Loucy (cell line): Measurements from ENCODE around the gene HAO2.
"Not testable (repeated sequence)": the region's sequence is repeated elsewhere in the genome, so short reads cannot be mapped to it uniquely, and the experiment has no call there.

Source experiments
- H2AFZ ChIP-seq: fragments of 200-600 bp; sonication (generic); 2 replicates; pipeline ENCODE4 v1.6.0; 2016; ENCODE audit warnings: antibody characterized with exemption, mild to moderate bottlenecking, low read length, moderate library complexity
- H3F3A ChIP-seq: fragments of 200-600 bp; 2 replicates; pipeline ENCODE4 v1.6.0; 2016; ENCODE audit warnings: antibody characterized with exemption, low read depth, mild to moderate bottlenecking
- H3K27me3 ChIP-seq: fragments of 200-600 bp; sonication (generic); 2 replicates; pipeline ENCODE4 v1.6.1; 2014; ENCODE audit warnings: low read length, mild to moderate bottlenecking; ENCODE audit not compliant: insufficient read depth, poor library complexity, severe bottlenecking
- H3K36me3 ChIP-seq: fragments of 200-600 bp; sonication (generic); 2 replicates; pipeline ENCODE4 v1.6.1; 2016; ENCODE audit warnings: low read length; ENCODE audit not compliant: insufficient read depth
- H3K4me1 ChIP-seq: fragments of 200-600 bp; sonication (generic); 2 replicates; pipeline ENCODE4 v1.5.1; 2014; ENCODE audit warnings: low read length, mild to moderate bottlenecking; ENCODE audit not compliant: insufficient read depth, poor library complexity, severe bottlenecking
- H3K4me2 ChIP-seq: fragments of 200-600 bp; sonication (generic); 2 replicates; pipeline ENCODE4 v1.6.0; 2014; ENCODE audit warnings: antibody characterized with exemption, low read length, low read depth, mild to moderate bottlenecking; ENCODE audit not compliant: poor library complexity, severe bottlenecking
- H3K4me3 ChIP-seq: fragments of 200-600 bp; sonication (generic); 2 replicates; pipeline ENCODE4 v1.5.1; 2014; ENCODE audit warnings: low read length, mild to moderate bottlenecking, mixed read lengths; ENCODE audit not compliant: poor library complexity, severe bottlenecking
- H3K79me2 ChIP-seq: fragments of 200-600 bp; sonication (generic); 2 replicates; pipeline ENCODE4 v1.6.1; 2014; ENCODE audit warnings: low read length; ENCODE audit not compliant: insufficient read depth
- H3K9ac ChIP-seq: fragments of 200-600 bp; sonication (generic); 2 replicates; pipeline ENCODE4 v1.6.0; 2014; ENCODE audit warnings: mild to moderate bottlenecking, low read depth, low read length, moderate library complexity; ENCODE audit not compliant: poor library complexity, severe bottlenecking
- H3K9me2 ChIP-seq: fragments of 200-600 bp; sonication (generic); replicated peaks from 2 replicates; pipeline ENCODE4 v1.6.1; 2016; ENCODE audit warnings: low read depth, low read length, mixed read lengths
- H3K9me3 ChIP-seq: fragments of 200-600 bp; sonication (generic); 2 replicates; pipeline ENCODE4 v1.6.1; 2014; ENCODE audit warnings: mild to moderate bottlenecking, antibody characterized with exemption, low read length, low read depth; ENCODE audit not compliant: insufficient read depth
- H4K20me1 ChIP-seq: fragments of 200-600 bp; sonication (generic); 2 replicates; pipeline ENCODE4 v1.6.0; 2014; ENCODE audit warnings: antibody characterized with exemption, low read length, mild to moderate bottlenecking; ENCODE audit not compliant: insufficient read depth, poor library complexity, severe bottlenecking
- CTCF ChIP-seq: fragments of 200-600 bp; sonication (generic); conservative IDR thresholded peaks from 2 replicates; pipeline ENCODE4 v1.5.1; 2014; ENCODE audit warnings: mild to moderate bottlenecking, antibody characterized with exemption, low read length
- EZH2phosphoT487 ChIP-seq: fragments of 200-600 bp; IDR thresholded peaks from 2 replicates; pipeline ENCODE4 v1.6.1; 2018; ENCODE audit warnings: antibody characterized with exemption, mild to moderate bottlenecking, moderate library complexity, borderline replicate concordance

The HAO2 gene

GRCh38 chr1:119332622-119333021 lies 36.0 kb upstream of the HAO2 start:
- Histone ChIP-seq H3K4me2 (no peak overlapping the region), H3K9me2 (no peaks in the 10 kb centered on the region)
- TF ChIP-seq CTCF (no peak), EZH2phosphoT487 (no peak)

GRCh38 chr1:119333163-119333896 lies 35.3 kb upstream of the HAO2 start:
- Histone ChIP-seq H3K9me2 (no peaks in the 10 kb centered on the region), H3K4me1 (no peaks in the 10 kb centered on the region), H3K9me3 (no peaks in the 10 kb centered on the region), H3K4me3 (no peak overlapping the region), H3K79me2 (no peaks in the 10 kb centered on the region), H3K27me3 (peaks cover 5% of the 10 kb centered on the region), H3F3A (no peaks in the 10 kb centered on the region), H2AFZ (no peak overlapping the region), H3K9ac (no peak overlapping the region), H3K4me2 (no peak overlapping the region), H3K36me3 (no peaks in the 10 kb centered on the region), H4K20me1 (no peaks in the 10 kb centered on the region)
- TF ChIP-seq EZH2phosphoT487 (no peak), CTCF (no peak)

More at GRCh38 chr1:119332622-119333021, 36.0 kb upstream of the HAO2 start:
- no peaks in the 10 kb centered on the region for H3K9me3 ChIP-seq
- no peaks in the 10 kb centered on the region for H3F3A ChIP-seq
- H3K79me2 ChIP-seq: no peaks in the 10 kb centered on the region
- H3K36me3 ChIP-seq: no peaks in the 10 kb centered on the region
- peaks cover 5% of the 10 kb centered on the region for H3K27me3 ChIP-seq
- H3K4me3 ChIP-seq: no peak overlapping the region
- peaks cover 2% of the 10 kb centered on the region for H3K4me1 ChIP-seq
- H3K9ac ChIP-seq: no peak overlapping the region
- no peaks in the 10 kb centered on the region for H4K20me1 ChIP-seq
- H2AFZ ChIP-seq: no peak overlapping the region

- H4K20me1 ChIP-seq, H3K79me2 ChIP-seq, H2AFZ ChIP-seq, H3K9me2 ChIP-seq, H3K9ac ChIP-seq, H3K9me3 ChIP-seq, H3F3A ChIP-seq, H3K4me2 ChIP-seq, H3K4me1 ChIP-seq, H3K27me3 ChIP-seq, H3K4me3 ChIP-seq, H3K36me3 ChIP-seq: not testable (repeated sequence)
Measured at GRCh38 chr1:119333897-119334250, 34.7 kb upstream of the HAO2 start.

GRCh38 chr1:119336848-119337247 lies 31.7 kb upstream of the HAO2 start:
- Histone ChIP-seq H4K20me1 (no peaks in the 10 kb centered on the region), H3K4me3 (no peak overlapping the region), H3F3A (no peaks in the 10 kb centered on the region), H3K4me2 (no peak overlapping the region), H3K9me2 (no peaks in the 10 kb centered on the region), H2AFZ (no peak overlapping the region), H3K27me3 (peaks cover 5% of the 10 kb centered on the region), H3K9ac (no peak overlapping the region), H3K79me2 (no peaks in the 10 kb centered on the region), H3K36me3 (no peaks in the 10 kb centered on the region), H3K4me1 (no peaks in the 10 kb centered on the region), H3K9me3 (no peaks in the 10 kb centered on the region)
- TF ChIP-seq CTCF (no peak), EZH2phosphoT487 (no peak)
